Umbilical cord (tissue), 2 donors: ENCODE data around the gene NAA50. TPM values are rescaled to one million over a fixed set of nuclear protein-coding genes. Genes with fewer than 3 reads are reported as not detected.

ENCODE experiments used
- DNase-seq: peaks from one replicate; pipeline ENCODE4 v3.0.0-alpha.2; 2015; ENCODE audit warnings: low spot score
- total RNA-seq: library from RNA; depleted of rRNA; stranded (reverse); fragments of >200 nt; gene quantifications from one replicate; pipeline ENCODE4 v1.2.3, GENCODE V29; 2014; ENCODE audit warnings: low replicate concordance; ENCODE audit not compliant: insufficient read depth

NAA50 gene
- total RNA-seq, 1 donor from 2014 or later: 64.8 TPM

GRCh38 chr3:113743006-113743630, 2.9 kb downstream of the NAA50 start:
- DNase-seq: no peak

DNA sequence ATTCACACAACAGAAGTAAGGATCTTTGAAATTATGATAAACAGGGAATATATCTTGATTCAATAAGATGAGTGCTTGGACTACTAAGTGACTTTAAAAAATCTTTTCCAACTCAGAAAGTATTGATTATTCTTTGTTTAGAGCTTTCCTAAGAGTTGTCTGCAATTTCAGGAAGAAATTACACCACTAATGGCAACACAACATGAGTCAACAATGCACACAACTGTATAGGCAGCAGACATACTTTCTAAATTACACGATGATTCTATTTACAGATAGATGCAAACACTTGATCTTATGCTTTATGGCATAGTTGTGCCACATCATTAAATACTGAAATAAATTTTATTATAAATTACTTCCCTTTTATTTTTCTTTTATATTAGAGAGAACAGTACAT, 4.4 kb downstream of the NAA50 start:
- DNase-seq: no peak

DNA sequence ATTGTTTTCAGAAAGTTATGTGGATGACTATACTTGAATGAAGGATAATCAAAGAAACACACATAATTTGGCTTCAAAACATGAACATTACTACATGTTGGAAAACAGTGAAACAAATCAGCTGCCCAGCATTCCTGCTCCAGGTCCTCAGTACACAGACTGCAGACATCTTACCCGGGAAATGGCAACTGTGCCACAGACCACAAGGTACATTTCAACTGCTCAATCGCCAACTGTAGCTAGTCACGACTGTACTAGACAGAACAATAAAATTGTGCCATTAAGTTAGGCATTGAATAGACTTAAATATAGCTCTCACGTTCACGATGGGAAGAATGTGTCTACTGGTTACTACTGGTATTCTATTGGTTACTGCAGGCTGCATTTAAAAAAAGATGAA, 5.0 kb downstream of the NAA50 start:
- DNase-seq: no peak

GRCh38 chr3:113736548-113737089, 9.4 kb downstream of the NAA50 start:
- peak; percentile 73 for DNase-seq

DNA sequence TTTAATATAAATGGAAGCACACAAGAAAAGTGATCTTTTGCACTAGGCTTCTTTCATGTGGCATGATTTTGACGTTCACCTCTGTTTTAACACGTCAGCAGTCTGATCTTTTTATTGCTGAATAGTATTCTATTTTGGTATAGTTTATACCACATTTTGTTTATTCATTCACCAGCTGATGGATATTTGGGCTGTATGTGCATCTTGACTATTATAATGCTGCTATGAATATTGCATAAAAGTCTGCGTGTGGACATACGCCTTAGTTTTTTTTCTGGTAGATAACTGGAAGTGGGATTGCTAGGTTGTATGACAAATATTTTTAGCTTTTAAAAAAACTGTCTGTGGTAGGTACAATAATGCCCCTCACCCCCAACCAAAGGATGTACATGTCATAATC, 14.4 kb downstream of the NAA50 start:
- DNase-seq: no peak

GRCh38 chr3:113730550-113730949, 15.5 kb downstream of the NAA50 start:
- DNase-seq: no peak

DNA sequence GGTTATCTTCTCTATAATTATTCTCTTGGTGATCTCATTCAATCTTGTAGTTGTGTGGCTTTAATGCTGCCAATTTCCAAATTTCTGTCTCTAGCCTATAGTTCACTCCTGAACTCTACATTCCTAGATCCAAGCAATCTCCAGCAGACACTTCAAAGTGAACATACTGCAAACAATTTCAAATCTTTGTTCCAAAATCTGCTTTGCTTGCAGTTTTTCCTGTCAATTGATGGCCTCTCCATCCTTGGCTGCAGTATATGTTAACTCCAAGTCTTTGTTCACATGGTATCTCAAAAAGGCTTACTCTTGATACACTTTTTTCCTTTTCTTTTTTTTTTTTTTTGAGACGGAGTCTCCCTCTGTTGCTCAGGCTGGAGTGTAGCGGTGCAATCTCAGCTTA, 17.4 kb downstream of the NAA50 start:
- no peak for DNase-seq

DNA sequence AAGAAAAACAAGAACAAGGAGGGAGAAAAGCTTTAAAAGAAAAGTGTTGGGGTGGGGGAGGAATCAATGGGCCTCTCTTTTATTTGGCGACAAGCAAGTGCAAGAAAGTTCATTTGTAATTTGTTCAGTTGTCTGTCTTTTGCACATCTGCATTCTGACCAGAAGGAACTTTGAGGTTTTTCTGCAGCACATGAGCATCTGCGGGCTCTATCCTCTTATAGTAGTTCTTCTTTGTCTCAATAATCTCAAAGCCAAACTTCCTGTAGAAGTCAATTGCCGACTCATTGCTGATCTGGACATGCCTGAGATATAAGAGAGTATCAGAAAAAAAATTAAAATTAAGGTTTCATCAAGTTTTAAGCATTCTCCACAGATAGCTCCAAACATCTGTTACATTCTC, 24.4 kb downstream of the NAA50 start:
- DNase-seq: no peak

- peak; percentile 61 for DNase-seq
These were observed 26.3 kb downstream of the NAA50 start for GRCh38 chr3:113719758-113720157.

DNA sequence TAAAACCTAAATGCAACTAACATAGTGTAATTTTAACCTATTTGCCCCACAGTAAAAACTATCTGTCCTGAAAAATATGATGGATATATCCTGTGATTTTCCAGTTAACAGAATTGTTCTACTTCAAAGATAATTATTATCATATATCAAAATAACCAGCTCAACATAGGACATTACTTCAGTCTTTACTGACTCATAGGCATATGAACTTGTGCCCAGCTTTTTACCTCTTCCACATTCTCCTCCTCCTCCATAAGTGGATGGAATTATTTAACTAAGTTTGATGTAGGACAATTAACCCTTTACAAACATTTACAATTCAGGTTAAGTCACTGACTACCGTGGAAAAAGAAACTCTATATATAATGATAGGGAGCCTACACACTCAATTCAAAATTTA, 26.8 kb downstream of the NAA50 start:
- DNase-seq: no peak

- DNase-seq: no peak
These were observed 28.2 kb downstream of the NAA50 start for GRCh38 chr3:113717818-113718217.

- DNase-seq: no peak
These were observed 28.7 kb downstream of the NAA50 start for GRCh38 chr3:113717308-113717707.

- no peak for DNase-seq
These were observed 31.3 kb downstream of the NAA50 start for GRCh38 chr3:113714702-113715101.

DNA sequence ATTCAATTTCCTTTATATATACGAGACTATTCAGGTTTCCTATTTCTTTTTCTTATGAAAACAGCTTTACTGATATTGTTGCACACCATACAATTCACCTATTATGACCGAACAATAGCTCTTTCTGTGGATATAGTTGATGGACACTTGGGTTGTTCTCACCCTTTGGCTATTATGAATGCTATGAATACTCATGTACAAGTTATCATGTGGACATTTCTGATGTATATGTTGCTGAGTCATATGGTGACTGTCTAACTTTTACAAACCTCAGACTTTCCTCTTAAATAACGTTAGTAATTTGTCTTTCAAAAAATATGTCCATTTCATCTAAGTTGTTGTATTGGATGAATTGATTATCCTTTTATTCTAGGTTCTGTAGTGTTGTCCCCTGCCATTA, 33.9 kb downstream of the NAA50 start:
- DNase-seq: no peak

GRCh38 chr3:113707835-113708234, 38.2 kb downstream of the NAA50 start:
- DNase-seq: no peak

- no peak for DNase-seq
These were observed 47.1 kb downstream of the NAA50 start for GRCh38 chr3:113698956-113699355.

DNA sequence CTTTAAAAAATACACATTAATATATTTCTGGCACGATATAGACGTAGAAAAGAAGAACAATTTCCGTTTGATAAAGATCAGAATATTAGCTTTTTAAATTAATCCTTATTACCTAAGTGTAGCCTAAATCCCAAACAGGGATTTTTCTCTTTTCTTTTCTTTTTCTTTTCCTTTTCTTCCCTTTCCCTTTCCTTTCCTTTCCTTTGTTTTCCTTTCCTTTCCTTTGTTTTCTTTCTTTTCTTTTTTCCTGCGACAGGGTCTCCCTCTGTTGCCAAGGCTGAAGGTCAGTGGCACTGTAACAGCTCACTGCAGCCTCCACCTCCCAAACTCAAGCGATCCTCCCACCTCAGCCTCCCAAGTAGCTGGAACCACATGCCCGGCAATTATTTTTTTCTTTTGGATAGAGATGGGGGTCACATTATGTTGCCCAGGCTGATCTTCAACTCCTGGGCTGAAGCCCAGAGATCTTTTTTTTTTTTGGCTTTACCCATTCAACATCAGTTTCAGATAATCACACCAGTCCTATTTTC, 47.8 kb downstream of the NAA50 start:
- DNase-seq: no peak

DNA sequence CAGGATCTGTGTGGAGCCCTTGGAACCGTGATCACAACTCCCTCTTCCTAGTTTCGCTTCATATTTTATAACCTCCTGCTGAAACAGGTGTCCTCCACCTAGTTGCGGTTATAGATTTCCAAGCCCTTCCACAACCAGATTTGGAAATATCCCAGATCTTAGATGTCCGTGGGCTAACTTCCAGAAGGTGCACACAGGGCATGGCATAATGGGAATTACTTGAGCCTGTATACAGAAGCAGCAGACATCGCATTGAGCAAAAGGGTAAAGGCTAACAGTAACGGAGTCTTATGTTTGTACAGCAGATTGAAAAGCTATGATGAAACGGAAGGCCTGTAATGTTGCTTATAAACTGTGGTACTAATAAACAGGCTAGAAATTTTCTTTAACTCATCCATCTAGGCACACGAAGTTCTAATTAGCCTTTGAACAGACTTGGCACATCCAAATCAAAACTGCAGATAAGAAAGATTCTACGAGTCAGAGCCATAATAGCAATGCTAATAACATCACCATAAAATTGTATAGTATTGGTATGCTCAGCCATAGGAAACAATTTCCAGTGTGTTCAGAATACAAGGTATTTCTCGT, 48.5 kb downstream of the NAA50 start:
- peak; percentile 30 for DNase-seq

DNA sequence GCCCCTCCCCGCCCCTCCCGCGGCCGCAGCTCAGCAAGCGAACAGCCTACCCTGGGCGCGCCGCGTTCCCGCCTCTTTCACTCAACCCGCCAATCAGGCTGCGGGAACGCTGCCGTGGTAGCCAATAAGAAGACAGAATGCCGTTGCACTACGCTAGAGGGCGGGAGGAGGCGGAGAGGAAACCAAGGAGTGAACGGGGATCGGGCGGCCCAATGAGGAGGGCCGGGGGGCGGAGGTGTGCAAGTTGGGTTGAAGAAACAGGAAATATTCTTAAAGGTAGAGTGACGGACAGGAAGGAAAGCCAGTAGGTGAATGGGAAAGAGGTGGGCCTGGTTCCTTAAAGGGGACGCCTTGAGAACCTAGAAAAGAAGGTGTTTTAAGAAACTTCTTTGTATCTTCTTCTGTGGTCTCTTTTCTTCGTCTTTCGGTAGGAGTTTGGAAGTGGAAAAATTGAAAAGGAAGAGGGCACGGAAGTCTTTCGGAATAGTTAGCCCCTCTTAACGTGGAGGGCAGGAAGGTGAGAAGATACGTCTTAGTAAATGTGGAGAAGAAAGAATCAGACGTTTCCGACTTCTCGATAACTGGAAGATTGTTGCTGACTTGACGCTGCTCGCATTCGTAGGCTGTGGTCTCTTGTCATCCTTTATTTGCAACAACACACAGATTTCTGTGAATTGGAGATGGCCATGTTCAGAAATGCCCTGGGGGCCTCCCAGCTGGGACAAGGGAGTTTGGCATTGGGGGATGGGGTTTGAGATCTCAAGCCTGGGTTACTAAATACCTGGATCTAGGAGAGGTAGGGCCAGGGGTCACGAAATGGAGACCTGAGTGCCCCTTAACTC, 49.2 kb downstream of the NAA50 start:
- peak; percentile 100 for DNase-seq

GRCh38 chr3:113695786-113696645, 50.0 kb downstream of the NAA50 start, which contains the start of gene USF3:
TSS of gene USF3 (minus strand) at chr3:113696642. CDS start at chr3:113674878, 21,764 bp downstream.
- DNase-seq: peak; percentile 80

- peak; percentile 30 for DNase-seq
These were observed 50.6 kb downstream of the NAA50 start for GRCh38 chr3:113695431-113695785.
